Measurements from ENCODE around the gene TOP1.
A peak's percentile ranks its signal among the peaks of the same experiment; 100 is the strongest.

TOP1 gene

GRCh38 chr20:41171736-41172295 is 143.2 kb downstream of the TOP1 start:
- Histone ChIP-seq H4K20me1 (ENCODE audit: insufficient read depth, low read length) (peaks cover 70% of the 10 kb centered on the region), H3K4me1 (ENCODE audit: insufficient read depth, low read length) (no peaks in the 10 kb centered on the region), H3K4me3 (ENCODE audit: low read depth in 1 of 2, low read length in 2 of 2) (no peak overlapping the region), H3K9me3 (ENCODE audit: insufficient read depth, low read length, severe bottlenecking) (no peaks in the 10 kb centered on the region), H3K9ac (ENCODE audit: low read depth, low read length) (no peak overlapping the region), H3K4me2 (ENCODE audit: insufficient read depth, low read length) (no peak overlapping the region), H3K27me3 (ENCODE audit: insufficient read depth, low read length, poor library complexity) (no peaks in the 10 kb centered on the region), H3K79me2 (ENCODE audit: insufficient read depth, low read length) (no peaks in the 10 kb centered on the region; the same call in 1 of the 2 replicates), H2AFZ (ENCODE audit: low read depth, low read length) (no peak overlapping the region), H3K27ac (ENCODE audit: low read length) (no peak overlapping the region), H3K36me3 (ENCODE audit: insufficient read depth, low read length) (peaks cover 99% of the 10 kb centered on the region)
- ATAC-seq (ENCODE audit: insufficient read depth, low read depth) (no peak), DNase-seq (no peak)
- TF ChIP-seq CTCF (IDR thresholded peaks at IDR 0.05; ENCODE audit: borderline replicate concordance, extremely low read depth, low read length, poor library complexity, severe bottlenecking), result no peak
- TF ChIP-seq EZH2 (IDR thresholded peaks at IDR 0.05; ENCODE audit: borderline replicate concordance, low read depth, low read length, severe bottlenecking), result no peak

- no peak overlapping the region for H3K9ac ChIP-seq (ENCODE audit: low read depth, low read length)
- ATAC-seq (ENCODE audit: insufficient read depth, low read depth) (peak; percentile 12; the same call in 1 of the 3 replicates), DNase-seq (no peak)
- no peaks in the 10 kb centered on the region for H3K9me3 ChIP-seq (ENCODE audit: insufficient read depth, low read length, severe bottlenecking)
- no peaks in the 10 kb centered on the region for H3K27me3 ChIP-seq (ENCODE audit: insufficient read depth, low read length, poor library complexity)
- H3K4me3 ChIP-seq (ENCODE audit: low read depth in 1 of 2, low read length in 2 of 2), result no peak overlapping the region
- H3K27ac ChIP-seq (ENCODE audit: low read length), result no peak overlapping the region
- H3K79me2 ChIP-seq (ENCODE audit: insufficient read depth, low read length), result no peaks in the 10 kb centered on the region; the same call in 1 of the 2 replicates
- H4K20me1 ChIP-seq (ENCODE audit: insufficient read depth, low read length), result peaks cover 63% of the 10 kb centered on the region
- H3K4me1 ChIP-seq (ENCODE audit: insufficient read depth, low read length), result no peaks in the 10 kb centered on the region
- TF ChIP-seq CTCF (IDR thresholded peaks at IDR 0.05; ENCODE audit: borderline replicate concordance, extremely low read depth, low read length, poor library complexity, severe bottlenecking), result no peak
- TF ChIP-seq EZH2 (IDR thresholded peaks at IDR 0.05; ENCODE audit: borderline replicate concordance, low read depth, low read length, severe bottlenecking), result no peak
- no peak overlapping the region for H2AFZ ChIP-seq (ENCODE audit: low read depth, low read length)
- H3K4me2 ChIP-seq (ENCODE audit: insufficient read depth, low read length), result no peak overlapping the region
- peaks cover 99% of the 10 kb centered on the region for H3K36me3 ChIP-seq (ENCODE audit: insufficient read depth, low read length)
Measured at GRCh38 chr20:41172296-41173140, 143.9 kb downstream of the TOP1 start.

- Histone ChIP-seq H3K4me3 (ENCODE audit: low read depth in 1 of 2, low read length in 2 of 2) (no peak overlapping the region), H3K4me2 (ENCODE audit: insufficient read depth, low read length) (no peak overlapping the region), H3K79me2 (ENCODE audit: insufficient read depth, low read length) (no peaks in the 10 kb centered on the region; the same call in 1 of the 2 replicates), H2AFZ (ENCODE audit: low read depth, low read length) (no peak overlapping the region), H3K9ac (ENCODE audit: low read depth, low read length) (no peak overlapping the region), H3K27ac (ENCODE audit: low read length) (no peak overlapping the region), H3K9me3 (ENCODE audit: insufficient read depth, low read length, severe bottlenecking) (no peaks in the 10 kb centered on the region), H4K20me1 (ENCODE audit: insufficient read depth, low read length) (peaks cover 58% of the 10 kb centered on the region), H3K27me3 (ENCODE audit: insufficient read depth, low read length, poor library complexity) (no peaks in the 10 kb centered on the region), H3K36me3 (ENCODE audit: insufficient read depth, low read length) (peaks cover 98% of the 10 kb centered on the region), H3K4me1 (ENCODE audit: insufficient read depth, low read length) (no peaks in the 10 kb centered on the region)
- TF ChIP-seq CTCF (IDR thresholded peaks at IDR 0.05; ENCODE audit: borderline replicate concordance, extremely low read depth, low read length, poor library complexity, severe bottlenecking), result peak; percentile 84
- TF ChIP-seq EZH2 (IDR thresholded peaks at IDR 0.05; ENCODE audit: borderline replicate concordance, low read depth, low read length, severe bottlenecking), result no peak
- peak; percentile 81 for ATAC-seq (ENCODE audit: insufficient read depth, low read depth)
- DNase-seq, result peak; percentile 62
Measured at GRCh38 chr20:41173161-41173721, 144.6 kb downstream of the TOP1 start.
